ENCODE measurements around the gene GPC6.

Gene GPC6

GRCh38 chr13:94416454-94417080, 1190.0 kb downstream of the GPC6 start:
- Mint-ChIP-seq H3K9me3 (peaks cover 20% of the 10 kb centered on the region), H3K4me3 (no peak overlapping the region), H3K36me3 (ENCODE audit: low read depth) (peaks cover 6% of the 10 kb centered on the region), H3K4me1 (peaks cover 35% of the 10 kb centered on the region), H3K27me3 (ENCODE audit: low read depth, poor library complexity) (peaks cover 3% of the 10 kb centered on the region), H3K27ac (no peak overlapping the region)
- DNase-seq: peak; percentile 34
- TF ChIP-seq CTCF (IDR thresholded peaks at IDR 0.05): peak; percentile 70

- Mint-ChIP-seq H3K9me3 (peaks cover 23% of the 10 kb centered on the region), H3K27ac (no peak overlapping the region), H3K4me3 (no peak overlapping the region), H3K36me3 (ENCODE audit: low read depth) (peaks cover 6% of the 10 kb centered on the region), H3K4me1 (peaks cover 28% of the 10 kb centered on the region), H3K27me3 (ENCODE audit: low read depth, poor library complexity) (peaks cover 3% of the 10 kb centered on the region)
- TF ChIP-seq CTCF (IDR thresholded peaks at IDR 0.05): no peak
- no peak for DNase-seq
Observed at GRCh38 chr13:94417294-94417693, 1190.7 kb downstream of the GPC6 start.

GRCh38 chr13:94419304-94419924, 1192.8 kb downstream of the GPC6 start:
- peaks cover 3% of the 10 kb centered on the region for H3K27me3 Mint-ChIP-seq (ENCODE audit: low read depth, poor library complexity)
- H3K4me1 Mint-ChIP-seq: peaks cover 13% of the 10 kb centered on the region
- TF ChIP-seq CTCF (IDR thresholded peaks at IDR 0.05): no peak
- DNase-seq: no peak
- H3K9me3 Mint-ChIP-seq: peaks cover 23% of the 10 kb centered on the region
- H3K36me3 Mint-ChIP-seq (ENCODE audit: low read depth): peaks cover 6% of the 10 kb centered on the region
- H3K4me3 Mint-ChIP-seq: no peak overlapping the region
- H3K27ac Mint-ChIP-seq: no peak overlapping the region

GRCh38 chr13:94419925-94420305, 1193.3 kb downstream of the GPC6 start:
- DNase-seq: no peak
- peaks cover 23% of the 10 kb centered on the region for H3K9me3 Mint-ChIP-seq
- H3K27ac Mint-ChIP-seq: no peak overlapping the region
- no peak for TF ChIP-seq CTCF (IDR thresholded peaks at IDR 0.05)
- H3K36me3 Mint-ChIP-seq (ENCODE audit: low read depth): peaks cover 6% of the 10 kb centered on the region
- H3K4me3 Mint-ChIP-seq: no peak overlapping the region
- peaks cover 3% of the 10 kb centered on the region for H3K27me3 Mint-ChIP-seq (ENCODE audit: low read depth, poor library complexity)
- peaks cover 10% of the 10 kb centered on the region for H3K4me1 Mint-ChIP-seq

- DNase-seq: no peak
- H3K27me3 Mint-ChIP-seq (ENCODE audit: low read depth, poor library complexity): no peaks in the 10 kb centered on the region
- H3K4me1 Mint-ChIP-seq: no peaks in the 10 kb centered on the region
- H3K4me3 Mint-ChIP-seq: no peak overlapping the region
- no peaks in the 10 kb centered on the region for H3K36me3 Mint-ChIP-seq (ENCODE audit: low read depth)
- no peak overlapping the region for H3K27ac Mint-ChIP-seq
- H3K9me3 Mint-ChIP-seq: no peaks in the 10 kb centered on the region
- no peak for TF ChIP-seq CTCF (IDR thresholded peaks at IDR 0.05)
Observed at GRCh38 chr13:94427313-94427953, 1200.8 kb downstream of the GPC6 start.

All from nephron progenitor cell (in vitro differentiated cells).